GM23248 (cell line): ENCODE data around the gene NPC1L1. TPM values are rescaled to one million over a fixed set of nuclear protein-coding genes. Genes with fewer than 3 reads are reported as not detected.
A peak's percentile ranks its signal among the peaks of the same experiment; 100 is the strongest.

Source experiments
- DNase-seq: peaks from one replicate; pipeline ENCODE4 v3.0.0-alpha.2; 2015
- H2AFZ ChIP-seq: fragments of 200-600 bp; sonication (generic); 2 replicates; pipeline ENCODE4 v1.6.1; 2016; ENCODE audit warnings: antibody characterized with exemption
- H3F3A ChIP-seq: fragments of 200-600 bp; sonication (generic); 2 replicates; pipeline ENCODE4 v1.6.1; 2016; ENCODE audit warnings: mild to moderate bottlenecking, antibody characterized with exemption, mixed run types; ENCODE audit not compliant: insufficient read depth
- H3K27ac ChIP-seq: fragments of 200-600 bp; sonication (generic); 2 replicates; pipeline ENCODE4 v1.5.1; 2016; ENCODE audit warnings: mild to moderate bottlenecking
- H3K27me3 ChIP-seq: fragments of 200-600 bp; sonication (generic); replicated peaks from 2 replicates; pipeline ENCODE4 v1.6.1; 2016; ENCODE audit warnings: mild to moderate bottlenecking; ENCODE audit not compliant: insufficient read depth
- H3K36me3 ChIP-seq: fragments of 200-600 bp; sonication (generic); 2 replicates; pipeline ENCODE4 v1.6.1; 2016; ENCODE audit warnings: low read depth, mild to moderate bottlenecking
- H3K4me1 ChIP-seq: fragments of 200-600 bp; sonication (generic); 2 replicates; pipeline ENCODE4 v1.6.1; 2016; ENCODE audit warnings: mild to moderate bottlenecking; ENCODE audit not compliant: insufficient read depth
- H3K4me2 ChIP-seq: fragments of 200-600 bp; sonication (generic); one replicate; pipeline ENCODE4 v1.6.1; 2016; ENCODE audit warnings: mild to moderate bottlenecking; ENCODE audit not compliant: unreplicated experiment
- H3K4me3 ChIP-seq: fragments of 200-600 bp; sonication (generic); 2 replicates; pipeline ENCODE4 v1.5.1; 2016; ENCODE audit warnings: mild to moderate bottlenecking
- H3K79me2 ChIP-seq: fragments of 200-600 bp; sonication (generic); 2 replicates; pipeline ENCODE4 v1.6.1; 2016; ENCODE audit warnings: mild to moderate bottlenecking; ENCODE audit not compliant: insufficient read depth
- H3K9ac ChIP-seq: fragments of 200-600 bp; sonication (generic); 2 replicates; pipeline ENCODE4 v1.6.1; 2016; ENCODE audit warnings: mild to moderate bottlenecking
- H3K9me2 ChIP-seq: fragments of 200-600 bp; sonication (generic); 2 replicates; pipeline ENCODE4 v1.6.1; 2016; ENCODE audit warnings: mixed run types, mild to moderate bottlenecking, moderate library complexity; ENCODE audit not compliant: insufficient read depth
- H3K9me3 ChIP-seq: fragments of 200-600 bp; sonication (generic); one replicate; pipeline ENCODE4 v1.6.1; 2017; ENCODE audit warnings: low read depth
- H4K20me1 ChIP-seq: fragments of 200-600 bp; sonication (generic); 2 replicates; pipeline ENCODE4 v1.6.0; 2016; ENCODE audit not compliant: insufficient read depth
- EZH2 ChIP-seq: fragments of 200-600 bp; sonication (generic); IDR thresholded peaks from 2 replicates; pipeline ENCODE4 v1.6.1; 2018; ENCODE audit warnings: antibody characterized with exemption, mild to moderate bottlenecking; ENCODE audit not compliant: insufficient read depth, poor library complexity, severe bottlenecking
- EZH2phosphoT487 ChIP-seq: fragments of 200-600 bp; sonication (generic); IDR thresholded peaks from 2 replicates; pipeline ENCODE4 v1.6.1; 2018; ENCODE audit warnings: antibody characterized with exemption, moderate library complexity, mild to moderate bottlenecking, low read depth; ENCODE audit not compliant: insufficient read depth
- whole genome bisulfite sequencing, 2 experiments: methylation state at CpG; one replicate each; pipeline ENCODE4 v1.1.6; 2015 to 2017; ENCODE audit warnings: low lambda C conversion rate in 2 of 2, low coverage in 1 of 2; ENCODE audit errors: missing lambda C conversion rate in 2 of 2; 5-methylcytosine and 5-hydroxymethylcytosine counted together
- in situ Hi-C: fragments of 300-500 bp; cut with MboI; formaldehyde crosslinking; loops from 2 replicates; pipeline ENCODE4 v1.15.0; 2020
- polyA plus RNA-seq: library from polyadenylated mRNA; unstranded; fragments of >200 nt; fragmentation: Nextera tagmentation; extraction: Ambion mirVana; gene quantifications from 2 replicates; pipeline ENCODE4 v1.2.1, GENCODE V29; 2016
- total RNA-seq: library from RNA; depleted of rRNA; stranded (reverse); fragments of >200 nt; shearing (Covaris generic); gene quantifications from 2 replicates; pipeline ENCODE4 v1.2.3, GENCODE V29; 2014

Gene NPC1L1
- total and polyA plus RNA-seq, 2 experiments from 2014 or later = not detected

- Histone ChIP-seq H3K36me3 (peaks cover 4% of the 10 kb centered on the region; the same call in 1 of the 2 replicates), H3K9me3 (no peaks in the 10 kb centered on the region), H3K27ac (peak overlapping the region; percentile 33; the same call in 1 of the 2 replicates), H2AFZ (no peak overlapping the region), H3K4me3 (no peak overlapping the region), H3F3A (peaks cover 22% of the 10 kb centered on the region; the same call in 1 of the 2 replicates), H3K9ac (no peak overlapping the region; the same call in 1 of the 2 replicates), H3K9me2 (no peaks in the 10 kb centered on the region), H4K20me1 (no peaks in the 10 kb centered on the region), H3K4me2 (no peak overlapping the region), H3K4me1 (peaks cover 50% of the 10 kb centered on the region), H3K27me3 (no peaks in the 10 kb centered on the region), H3K79me2 (peaks cover 96% of the 10 kb centered on the region)
- TF ChIP-seq EZH2phosphoT487 (no peak), EZH2 (no peak)
- 81 to 90% methylated on average over 2 of the region's 2 CpGs for WGBS, 2 experiments
- in situ Hi-C loops = no loop called here
- DNase-seq = no peak
Measured at GRCh38 chr7:44470135-44470479, 71.0 kb downstream of the NPC1L1 start.

DNA sequence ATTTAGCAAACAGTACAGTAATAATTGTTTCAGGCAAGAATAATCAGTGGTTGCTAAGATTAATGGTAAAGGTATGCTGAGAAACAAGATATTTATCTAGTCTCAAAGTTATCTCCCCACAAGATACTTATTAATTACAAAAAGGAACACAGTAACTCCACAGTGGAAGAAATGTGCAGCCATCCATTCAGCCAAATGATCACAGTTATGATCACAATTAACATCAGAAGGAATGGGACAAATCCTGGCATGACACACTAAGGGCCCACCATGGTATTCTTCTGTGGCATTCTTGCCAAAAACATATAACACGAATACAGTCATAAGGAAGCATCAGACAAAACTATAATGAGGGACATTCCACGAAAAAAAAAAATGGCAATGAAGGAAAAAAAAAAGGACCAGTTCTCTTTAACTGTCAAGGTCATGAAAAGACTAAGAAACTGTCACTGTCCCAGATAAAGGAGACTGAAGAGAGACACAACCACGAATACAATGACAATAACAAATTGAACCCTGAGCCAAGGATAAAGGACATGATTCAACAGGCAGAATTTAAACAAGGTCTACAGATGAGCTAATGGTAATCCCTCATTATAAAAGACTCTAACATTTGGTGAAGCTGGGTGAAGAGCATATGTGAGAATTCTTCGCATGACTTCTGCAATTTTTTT, 71.5 kb downstream of the NPC1L1 start:
- peak; percentile 40 for DNase-seq
- in situ Hi-C loops = no loop called here
- no peak overlapping the region for H3K4me3 ChIP-seq
- H3K27me3 ChIP-seq = no peaks in the 10 kb centered on the region
- H3K4me1 ChIP-seq = peaks cover 50% of the 10 kb centered on the region
- no peaks in the 10 kb centered on the region for H4K20me1 ChIP-seq
- H3K79me2 ChIP-seq = peaks cover 96% of the 10 kb centered on the region
- peaks cover 22% of the 10 kb centered on the region; the same call in 1 of the 2 replicates for H3F3A ChIP-seq
- H3K9me2 ChIP-seq = no peaks in the 10 kb centered on the region
- peaks cover 4% of the 10 kb centered on the region; the same call in 1 of the 2 replicates for H3K36me3 ChIP-seq
- no peak for TF ChIP-seq EZH2phosphoT487
- no peak for TF ChIP-seq EZH2
- H3K4me2 ChIP-seq = no peak overlapping the region
- peak overlapping the region; percentile 33 for H3K27ac ChIP-seq
- H2AFZ ChIP-seq = no peak overlapping the region
- H3K9ac ChIP-seq = no peak overlapping the region; the same call in 1 of the 2 replicates
- no peaks in the 10 kb centered on the region for H3K9me3 ChIP-seq
- 40% methylated on average over 4 of the region's 4 CpGs for WGBS, 2 experiments

GRCh38 chr7:44467217-44467548, 73.9 kb downstream of the NPC1L1 start:
- Histone ChIP-seq H3K9ac (no peak overlapping the region), H2AFZ (no peak overlapping the region), H3K4me2 (no peak overlapping the region), H3K36me3 (peaks cover 4% of the 10 kb centered on the region; the same call in 1 of the 2 replicates), H3K27me3 (no peaks in the 10 kb centered on the region), H3K4me3 (no peak overlapping the region), H3K9me2 (no peaks in the 10 kb centered on the region), H3K27ac (no peak overlapping the region; the same call in 1 of the 2 replicates), H3K79me2 (peaks cover 96% of the 10 kb centered on the region), H3F3A (peaks cover 22% of the 10 kb centered on the region; the same call in 1 of the 2 replicates), H4K20me1 (no peaks in the 10 kb centered on the region), H3K4me1 (peaks cover 36% of the 10 kb centered on the region), H3K9me3 (no peaks in the 10 kb centered on the region)
- TF ChIP-seq EZH2 (no peak), EZH2phosphoT487 (no peak)
- WGBS, 2 experiments = 94 to 100% methylated on average over 4 of the region's 4 CpGs
- DNase-seq = no peak
- in situ Hi-C loops = no loop called here

GRCh38 chr7:44466300-44467216, 74.6 kb downstream of the NPC1L1 start:
- Histone ChIP-seq H3K4me1 (peaks cover 39% of the 10 kb centered on the region), H3F3A (peaks cover 22% of the 10 kb centered on the region; the same call in 1 of the 2 replicates), H3K9me3 (no peaks in the 10 kb centered on the region), H3K9me2 (no peaks in the 10 kb centered on the region), H3K4me3 (no peak overlapping the region), H3K79me2 (peaks cover 96% of the 10 kb centered on the region), H4K20me1 (no peaks in the 10 kb centered on the region), H3K27ac (peak overlapping the region; percentile 48), H2AFZ (no peak overlapping the region), H3K36me3 (peaks cover 4% of the 10 kb centered on the region; the same call in 1 of the 2 replicates), H3K9ac (no peak overlapping the region), H3K4me2 (no peak overlapping the region), H3K27me3 (no peaks in the 10 kb centered on the region)
- TF ChIP-seq EZH2 = no peak
- no peak for TF ChIP-seq EZH2phosphoT487
- peak; percentile 80 for DNase-seq
- WGBS, 2 experiments = 83 to 87% methylated on average over 4 of the region's 4 CpGs
- in situ Hi-C loops = no loop called here
